A673 (cell line): Measurements from ENCODE around the gene TAS2R42. TPM values are rescaled to one million over a fixed set of nuclear protein-coding genes. Genes with fewer than 3 reads are reported as not detected.

Experiments used
- BruUV-seq: library from RNA; stranded (reverse); fragments of 400-500 nt; replicated peaks from 2 replicates; lab custom pipeline; 2021; lab: Mats Ljungman, UMichigan
- CTCF ChIA-PET: fragments of 300-600 bp; sonication (Branson Sonifier 250); formaldehyde crosslinking; loops from one replicate; lab custom pipeline; 2022; ENCODE audit warnings: antibody characterized with exemption; lab: Charles Lee
- POLR2A ChIA-PET: fragments of 300-600 bp; sonication (Branson Sonifier 250); formaldehyde crosslinking; loops from one replicate; lab custom pipeline; 2022; ENCODE audit warnings: antibody characterized with exemption; ENCODE audit not compliant: low non-redundant PET; lab: Charles Lee
- DNase-seq: peaks from one replicate; pipeline ENCODE4 v3.0.0-alpha.2; 2015; ENCODE audit warnings: low spot score
- H3K27ac ChIP-seq: fragments of 200-600 bp; sonication (generic); 2 replicates; pipeline ENCODE4 v1.5.1; 2016; ENCODE audit warnings: mixed run types, low read depth, mild to moderate bottlenecking, mixed read lengths, antibody characterized with exemption, low read length; ENCODE audit not compliant: poor library complexity, severe bottlenecking
- H3K27me3 ChIP-seq: fragments of 200-600 bp; sonication (generic); replicated peaks from 2 replicates; pipeline ENCODE4 v1.6.1; 2017; ENCODE audit warnings: mixed run types, low read depth, mild to moderate bottlenecking, mixed read lengths, antibody characterized with exemption, low read length; ENCODE audit not compliant: insufficient read depth, poor library complexity
- H3K36me3 ChIP-seq: fragments of 200-600 bp; sonication (generic); 2 replicates; pipeline ENCODE4 v1.6.1; 2016; ENCODE audit warnings: mixed run types, mild to moderate bottlenecking, mixed read lengths, antibody characterized with exemption, low read length; ENCODE audit not compliant: insufficient read depth, poor library complexity, severe bottlenecking
- H3K4me1 ChIP-seq: fragments of 200-600 bp; sonication (generic); 2 replicates; pipeline ENCODE4 v1.6.1; 2017; ENCODE audit warnings: mixed run types, mild to moderate bottlenecking, mixed read lengths, antibody characterized with exemption, low read length; ENCODE audit not compliant: insufficient read depth, poor library complexity, severe bottlenecking
- H3K4me3 ChIP-seq: fragments of 200-600 bp; sonication (generic); 2 replicates; pipeline ENCODE4 v1.5.1; 2016; ENCODE audit warnings: low read depth, mixed run types, mild to moderate bottlenecking, mixed read lengths, low read length; ENCODE audit not compliant: poor library complexity, severe bottlenecking
- H3K9me3 ChIP-seq: fragments of 200-600 bp; sonication (generic); 2 replicates; pipeline ENCODE4 v1.6.1; 2016; ENCODE audit warnings: mixed run types, low read depth, mild to moderate bottlenecking, mixed read lengths, antibody characterized with exemption, low read length; ENCODE audit not compliant: poor library complexity, severe bottlenecking
- EZH2 ChIP-seq: fragments of 200-600 bp; sonication (generic); IDR thresholded peaks from 2 replicates; pipeline ENCODE4 v1.6.1; 2017; ENCODE audit warnings: borderline replicate concordance, low read depth, mild to moderate bottlenecking, mixed read lengths, antibody characterized with exemption, low read length; ENCODE audit not compliant: poor library complexity, severe bottlenecking
- intact Hi-C: fragments of 100-400 bp; cut with micrococcal nuclease; formaldehyde crosslinking; loops from one replicate; pipeline ENCODE4 v1.10.0; 2022; ENCODE audit not compliant: unreplicated experiment
- total RNA-seq: library from RNA; stranded (reverse); gene quantifications from 2 replicates; pipeline ENCODE4 v1.2.3, GENCODE V29; 2021
- TF ChIP-seq, protein P1 (sequence below): fragments of 300-800, 200-600 bp; sonication (generic); conservative IDR thresholded peaks from 2 replicates; pipeline ENCODE4 v1.5.1; 2017; ENCODE audit warnings: low read depth, mild to moderate bottlenecking, antibody characterized with exemption, low read length, moderate library complexity, mixed read lengths

Gene TAS2R42
- total RNA-seq, 1 experiment from 2014 or later, result not detected

- peaks cover 4% of the 10 kb centered on the region for H3K9me3 ChIP-seq
- BruUV-seq, result no TSS peak
- no peak overlapping the region for H3K27ac ChIP-seq
- CTCF ChIA-PET, result no interaction called here
- no peak for DNase-seq
- no peaks in the 10 kb centered on the region for H3K4me1 ChIP-seq
- intact Hi-C loops, result no loop called here
- no peaks in the 10 kb centered on the region for H3K36me3 ChIP-seq
- H3K27me3 ChIP-seq, result no peaks in the 10 kb centered on the region
- POLR2A ChIA-PET, result no interaction called here
- no peak overlapping the region for H3K4me3 ChIP-seq
- TF ChIP-seq, protein P1, sequence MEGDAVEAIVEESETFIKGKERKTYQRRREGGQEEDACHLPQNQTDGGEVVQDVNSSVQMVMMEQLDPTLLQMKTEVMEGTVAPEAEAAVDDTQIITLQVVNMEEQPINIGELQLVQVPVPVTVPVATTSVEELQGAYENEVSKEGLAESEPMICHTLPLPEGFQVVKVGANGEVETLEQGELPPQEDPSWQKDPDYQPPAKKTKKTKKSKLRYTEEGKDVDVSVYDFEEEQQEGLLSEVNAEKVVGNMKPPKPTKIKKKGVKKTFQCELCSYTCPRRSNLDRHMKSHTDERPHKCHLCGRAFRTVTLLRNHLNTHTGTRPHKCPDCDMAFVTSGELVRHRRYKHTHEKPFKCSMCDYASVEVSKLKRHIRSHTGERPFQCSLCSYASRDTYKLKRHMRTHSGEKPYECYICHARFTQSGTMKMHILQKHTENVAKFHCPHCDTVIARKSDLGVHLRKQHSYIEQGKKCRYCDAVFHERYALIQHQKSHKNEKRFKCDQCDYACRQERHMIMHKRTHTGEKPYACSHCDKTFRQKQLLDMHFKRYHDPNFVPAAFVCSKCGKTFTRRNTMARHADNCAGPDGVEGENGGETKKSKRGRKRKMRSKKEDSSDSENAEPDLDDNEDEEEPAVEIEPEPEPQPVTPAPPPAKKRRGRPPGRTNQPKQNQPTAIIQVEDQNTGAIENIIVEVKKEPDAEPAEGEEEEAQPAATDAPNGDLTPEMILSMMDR, result no peak
- TF ChIP-seq EZH2, result no peak
These were observed 39.3 kb downstream of the TAS2R42 start for GRCh38 chr12:11147420-11147819.

- ChIA-PET POLR2A (no interaction called here), CTCF (no interaction called here)
- intact Hi-C loops, result no loop called here
- H3K27ac ChIP-seq, result no peak overlapping the region
- no peaks in the 10 kb centered on the region for H3K4me1 ChIP-seq
- H3K4me3 ChIP-seq, result no peak overlapping the region
- H3K36me3 ChIP-seq, result no peaks in the 10 kb centered on the region
- no peaks in the 10 kb centered on the region for H3K9me3 ChIP-seq
- H3K27me3 ChIP-seq, result no peaks in the 10 kb centered on the region
- no peak for DNase-seq
- TF ChIP-seq, protein P1, result no peak
- no peak for TF ChIP-seq EZH2
- no TSS peak for BruUV-seq
These were observed 42.4 kb downstream of the TAS2R42 start for GRCh38 chr12:11144297-11144696.

GRCh38 chr12:11143352-11143751 is 43.4 kb downstream of the TAS2R42 start:
- H3K27ac ChIP-seq, result no peak overlapping the region
- H3K9me3 ChIP-seq, result no peaks in the 10 kb centered on the region
- no peaks in the 10 kb centered on the region for H3K36me3 ChIP-seq
- no peaks in the 10 kb centered on the region for H3K27me3 ChIP-seq
- ChIA-PET CTCF (no interaction called here), POLR2A (no interaction called here)
- BruUV-seq, result no TSS peak
- TF ChIP-seq, protein P1, result no peak
- no peak for TF ChIP-seq EZH2
- intact Hi-C loops, result no loop called here
- no peaks in the 10 kb centered on the region for H3K4me1 ChIP-seq
- no peak for DNase-seq
- H3K4me3 ChIP-seq, result no peak overlapping the region
